Measurements from ENCODE around the gene IRAG1. TPM values are rescaled to one million over a fixed set of nuclear protein-coding genes. Genes with fewer than 3 reads are reported as not detected.

IRAG1 gene
- total and polyA plus RNA-seq, 2 of the 13 experiments (the other 11 are each of a cell fraction or from before 2014, with no cell fraction given): 0.13 to 0.20 TPM

- in situ Hi-C loops (cut with HindIII; ENCODE audit: extremely low pct_ligation_motif_present, low pct_unique_long_range_greater_than_20kb): no loop called here
Measured at GRCh38 chr11:10720881-10721376, 27.4 kb upstream of the IRAG1 start.

More at GRCh38 chr11:10720881-10721376, 27.4 kb upstream of the IRAG1 start:
- Histone ChIP-seq H3K4me1 (ENCODE audit: insufficient read depth, low read length) (no peaks in the 10 kb centered on the region), H3K27me3 (ENCODE audit: control insufficient read depth in 1 of 2, insufficient read depth in 2 of 2, low read length in 2 of 2) (peaks cover 8 to 21% of the 10 kb centered on the region in 2 experiments; a peak in 3 of 5 replicates), H3K9ac (ENCODE audit: insufficient read depth, low read depth, low read length) (no peak overlapping the region), H3K4me2 (ENCODE audit: low read depth, low read length) (no peak overlapping the region), H3K36me3 (replicated peaks in 1 of 2; ENCODE audit: control insufficient read depth in 1 of 2, insufficient read depth in 2 of 2, low read length in 2 of 2) (no peaks in the 10 kb centered on the region), H3K79me2 (ENCODE audit: insufficient read depth, low read length) (no peaks in the 10 kb centered on the region), H3K4me3 (replicated peaks in 1 of 3; ENCODE audit: insufficient read depth in 1 of 3, low read depth in 2 of 3, low read length in 3 of 3) (no peak overlapping the region), H3K9me3 (ENCODE audit: low read length) (no peaks in the 10 kb centered on the region), H2AFZ (ENCODE audit: low read length) (no peak overlapping the region), H4K20me1 (ENCODE audit: insufficient read depth, low read length) (no peaks in the 10 kb centered on the region), H3K27ac (ENCODE audit: extremely low read length, insufficient read depth, low read length) (no peak overlapping the region)
- ChIA-PET POLR2A (no interaction called here), CTCF (ENCODE audit: low intra/inter-chr PET ratio, low total read pairs) (no interaction called here)
- TF ChIP-seq ZBTB40 (IDR thresholded peaks at IDR 0.05) (no peak), ZBTB40 (CRISPR knock-in tag; IDR thresholded peaks at IDR 0.05) (no peak), AHR (CRISPR knock-in tag; IDR thresholded peaks at IDR 0.05) (no peak), ATF7 (IDR thresholded peaks at IDR 0.05) (peak; percentile 61; the same call in 1 of the 2 replicates), ATF7 (CRISPR knock-in tag; IDR thresholded peaks at IDR 0.05) (no peak)
- no peak for ATAC-seq
- DNase-seq (ENCODE audit: low spot score): no peak
- no TSS peak for BruUV-seq (replicated peaks)
- no peak for FAIRE-seq
- 26% methylated on average over 2 of the region's 2 CpGs for WGBS (ENCODE audit: low lambda C conversion rate)
- intact Hi-C loops (cut with micrococcal nuclease; ENCODE audit: unreplicated experiment): no loop called here
